SK-N-SH (cell line): ENCODE measurements around the gene MARCHF11. TPM values are rescaled to one million over a fixed set of nuclear protein-coding genes. Genes with fewer than 3 reads are reported as not detected.

Source experiments
- CTCF ChIA-PET: fragments of 300-600, 350-600 bp; formaldehyde crosslinking; extraction: SDS; loops from one replicate; lab custom pipeline; 2021; lab: Yijun Ruan, JAX
- POLR2A ChIA-PET: fragments of 350-600 bp; sonication (Branson Sonifier 250); formaldehyde crosslinking; extraction: SDS; loops from one replicate; lab custom pipeline; 2020; ENCODE audit warnings: antibody characterized with exemption, inconsistent platforms; lab: Yijun Ruan, JAX
- DNase-seq: peaks from one replicate; pipeline ENCODE4 v3.0.0; 2012
- H2AFZ ChIP-seq: fragments of 200-600 bp; sonication (generic); 2 replicates; pipeline ENCODE4 v1.8.1; 2016; ENCODE audit warnings: antibody characterized with exemption, mild to moderate bottlenecking, low read depth
- H3F3A ChIP-seq: fragments of 200-600 bp; sonication (generic); replicated peaks from 2 replicates; pipeline ENCODE3; 2016; ENCODE audit warnings: antibody characterized with exemption, mild to moderate bottlenecking; ENCODE audit not compliant: insufficient read depth
- H3K27ac ChIP-seq, 2 experiments: fragments of 200-500 bp in 1 of 2; fragments of 200-600 bp in 1 of 2; sonication (Bioruptor generic) in 1 of 2; sonication (generic), shearing (Covaris generic) in 1 of 2; 2 replicates each; pipeline versions ENCODE4 v1.5.1 to v1.6.1; 2014 to 2016; ENCODE audit warnings: low read depth in 2 of 2, inconsistent platforms in 1 of 2, low read length in 1 of 2, mild to moderate bottlenecking in 1 of 2, mixed read lengths in 1 of 2
- H3K27me3 ChIP-seq: fragments of 200-600 bp; sonication (generic), shearing (Covaris generic); 2 replicates; pipeline ENCODE4 v1.6.1; 2016; ENCODE audit warnings: mixed run types; ENCODE audit not compliant: insufficient read depth
- H3K36me3 ChIP-seq, 2 experiments: fragments of 200-500 bp in 1 of 2; fragments of 200-600 bp in 1 of 2; sonication (Bioruptor generic) in 1 of 2; sonication (generic) in 1 of 2; replicated peaks in 1 of 2; 2 replicates each; pipeline versions ENCODE3 to v1.5.1; 2014 to 2016; ENCODE audit warnings: low read length in 1 of 2, mild to moderate bottlenecking in 1 of 2; ENCODE audit not compliant: insufficient read depth in 2 of 2, control insufficient read depth in 1 of 2
- H3K4me1 ChIP-seq, 2 experiments: fragments of 200-500 bp in 1 of 2; fragments of 200-600 bp in 1 of 2; sonication (Bioruptor generic) in 1 of 2; sonication (generic), shearing (Covaris generic) in 1 of 2; 2 replicates each; pipeline versions ENCODE4 v1.5.1 to v1.6.1; 2014 to 2016; ENCODE audit warnings: low read depth in 1 of 2, low read length in 1 of 2, mixed run types in 1 of 2; ENCODE audit not compliant: insufficient read depth in 2 of 2, control insufficient read depth in 1 of 2
- H3K4me2 ChIP-seq: fragments of 200-600 bp; sonication (generic), shearing (Covaris generic); 2 replicates; pipeline ENCODE4 v1.6.1; 2017; ENCODE audit warnings: mixed run types
- H3K4me3 ChIP-seq, 2 experiments: fragments of 200-500 bp in 1 of 2; fragments of 200-600 bp in 1 of 2; sonication (Bioruptor generic) in 1 of 2; sonication (generic), shearing (Covaris generic) in 1 of 2; 2 replicates each; pipeline versions ENCODE4 v1.5.1 to v1.8.1; 2014 to 2016; ENCODE audit warnings: low read depth in 2 of 2, inconsistent platforms in 1 of 2, low read length in 1 of 2, mild to moderate bottlenecking in 1 of 2, mixed read lengths in 1 of 2, moderate library complexity in 1 of 2
- H3K79me2 ChIP-seq: fragments of 200-600 bp; sonication (generic); 2 replicates; pipeline ENCODE4 v1.8.1; 2017; ENCODE audit warnings: mild to moderate bottlenecking; ENCODE audit not compliant: insufficient read depth
- H3K9ac ChIP-seq: fragments of 200-600 bp; sonication (generic); 2 replicates; pipeline ENCODE4 v1.6.1; 2017; ENCODE audit warnings: mixed run types
- H3K9me2 ChIP-seq: fragments of 200-600 bp; sonication (generic); 2 replicates; pipeline ENCODE4 v1.6.1; 2017; ENCODE audit warnings: mixed run types
- H3K9me3 ChIP-seq: fragments of 200-600 bp; sonication (generic); 2 replicates; pipeline ENCODE4 v1.6.1; 2017; ENCODE audit warnings: mixed run types, mild to moderate bottlenecking, moderate library complexity
- H4K20me1 ChIP-seq: fragments of 200-600 bp; sonication (generic); 2 replicates; pipeline ENCODE4 v1.6.1; 2017; ENCODE audit warnings: mild to moderate bottlenecking, mixed run types; ENCODE audit not compliant: insufficient read depth
- CHD2 ChIP-seq: fragments of 150-350 bp; IDR thresholded peaks from 2 replicates; pipeline ENCODE4 v1.6.1; 2018; ENCODE audit warnings: low read length; ENCODE audit not compliant: partially characterized antibody
- CTCF ChIP-seq: fragments of 200-600 bp; sonication (generic); IDR thresholded peaks from 2 replicates; pipeline ENCODE4 v1.6.1; 2017; ENCODE audit warnings: antibody characterized with exemption, mild to moderate bottlenecking, moderate library complexity
- EP300 ChIP-seq, 2 experiments: IDR thresholded peaks; 2 replicates each; pipeline versions ENCODE4 v1.4.0 to v1.6.1; 2012; ENCODE audit warnings: borderline replicate concordance in 1 of 2, low read depth in 1 of 2, low read length in 1 of 2
- FOXJ3 ChIP-seq: sonication (generic); formaldehyde crosslinking; IDR thresholded peaks from 2 replicates; pipeline ENCODE4 v1.5.1; 2020; ENCODE audit warnings: mild to moderate bottlenecking, missing genetic modification reagents
- FOXM1 ChIP-seq: IDR thresholded peaks from 2 replicates; pipeline ENCODE4 v1.4.0; 2012; ENCODE audit warnings: low read depth, mild to moderate bottlenecking
- GABPA ChIP-seq: IDR thresholded peaks from 2 replicates; pipeline ENCODE4 v1.4.0; 2012; ENCODE audit warnings: low read depth, mild to moderate bottlenecking
- IRF3 ChIP-seq: fragments of 150-350 bp; IDR thresholded peaks from 2 replicates; pipeline ENCODE4 v1.6.1; 2016; ENCODE audit warnings: mild to moderate bottlenecking, low read depth, low read length
- JUND ChIP-seq: IDR thresholded peaks from 2 replicates; pipeline ENCODE4 v1.4.0; 2012
- MAX ChIP-seq: IDR thresholded peaks from 2 replicates; pipeline ENCODE4 v1.4.0; 2012; ENCODE audit warnings: low read depth
- MXI1 ChIP-seq: IDR thresholded peaks from 2 replicates; pipeline ENCODE4 v1.6.1; 2012; ENCODE audit warnings: mild to moderate bottlenecking, low read depth, low read length, improper control_type of control experiment
- NFIC ChIP-seq: IDR thresholded peaks from 2 replicates; pipeline ENCODE4 v1.4.0; 2012; ENCODE audit warnings: borderline replicate concordance
- NRF1 ChIP-seq: IDR thresholded peaks from 2 replicates; pipeline ENCODE4 v1.6.1; 2012; ENCODE audit warnings: low read depth, mild to moderate bottlenecking, low read length
- RAD21 ChIP-seq: IDR thresholded peaks from 2 replicates; pipeline ENCODE4 v1.6.1; 2012; ENCODE audit warnings: mild to moderate bottlenecking, low read length
- RFX5 ChIP-seq: IDR thresholded peaks from 2 replicates; pipeline ENCODE4 v1.6.1; 2012; ENCODE audit warnings: mild to moderate bottlenecking, improper control_type of control experiment, low read length
- RXRA ChIP-seq: IDR thresholded peaks from 2 replicates; pipeline ENCODE4 v1.4.0; 2012; ENCODE audit warnings: low read depth, mild to moderate bottlenecking, borderline replicate concordance
- SMC3 ChIP-seq: IDR thresholded peaks from 2 replicates; pipeline ENCODE4 v1.6.1; 2012; ENCODE audit warnings: low read depth, low read length, improper control_type of control experiment
- TCF12 ChIP-seq: IDR thresholded peaks from 2 replicates; pipeline ENCODE4 v1.4.0; 2012
- TEAD4 ChIP-seq: IDR thresholded peaks from 2 replicates; pipeline ENCODE4 v1.4.0; 2012; ENCODE audit warnings: mild to moderate bottlenecking, borderline replicate concordance; ENCODE audit not compliant: insufficient read depth
- USF1 ChIP-seq: IDR thresholded peaks from 2 replicates; pipeline ENCODE4 v1.4.0; 2012; ENCODE audit warnings: low read depth, borderline replicate concordance
- USF2 ChIP-seq: fragments of 150-350 bp; IDR thresholded peaks from 2 replicates; pipeline ENCODE4 v1.6.1; 2017; ENCODE audit warnings: antibody characterized with exemption, low read length, low read depth, borderline replicate concordance
- WGBS: methylation state at CpG from one replicate; pipeline ENCODE4 v1.1.6; 2017; ENCODE audit warnings: low lambda C conversion rate; 5-methylcytosine and 5-hydroxymethylcytosine counted together
- polyA plus RNA-seq, 3 experiments: library from polyadenylated mRNA; depleted of rRNA; stranded (reverse); fragments of >200 nt; gene quantifications; 2 replicates each; pipeline ENCODE4 v1.2.3, GENCODE V29; 2012

Gene MARCHF11
- polyA plus RNA-seq, 1 of the 3 experiments (the other 2 are of a cell fraction) = 1.7 TPM

GRCh38 chr5:16147179-16147900 lies 32.3 kb downstream of the MARCHF11 start:
- Histone ChIP-seq H2AFZ (no peak overlapping the region), H3K9me3 (no peaks in the 10 kb centered on the region), H3K4me3 (no peak overlapping the region), H3F3A (no peaks in the 10 kb centered on the region), H3K9ac (no peak overlapping the region), H3K36me3 (peaks cover 0 to 2% of the 10 kb centered on the region in 2 experiments), H4K20me1 (no peaks in the 10 kb centered on the region), H3K9me2 (no peaks in the 10 kb centered on the region), H3K27me3 (no peaks in the 10 kb centered on the region)
- WGBS = 29% methylated on average over 7 of the region's 7 CpGs
- CTCF ChIA-PET = interaction anchor here (1.0 to 1.4 kb wide), 2 partner anchors 13 to 309 kb away, joined by 4 to 6 read pairs; no protein-coding TSS in a partner anchor
- TF ChIP-seq JUND (no peak), RXRA (no peak), CTCF (no peak), EP300 (IDR thresholded peaks at IDR 0.05; ENCODE audit: borderline replicate concordance in 1 of 2, low read depth in 1 of 2, low read length in 1 of 2) (no peak), NFIC (no peak), NRF1 (no peak)
- TF ChIP-seq, all 33 proteins: peak for 0
- POLR2A ChIA-PET = no interaction called here
- H3K4me1 ChIP-seq = peaks cover 0 to 24% of the 10 kb centered on the region in 2 experiments; a peak in 2 of 4 replicates
- H3K4me2 ChIP-seq = no peak overlapping the region
- H3K27ac ChIP-seq = no peak overlapping the region; a peak in 2 of 4 replicates
- H3K79me2 ChIP-seq = no peaks in the 10 kb centered on the region
- DNase-seq = no peak

- no peaks in the 10 kb centered on the region for H3K9me2 ChIP-seq
- H3K9me3 ChIP-seq = no peaks in the 10 kb centered on the region
- H3K27me3 ChIP-seq = no peaks in the 10 kb centered on the region
- no peaks in the 10 kb centered on the region for H3F3A ChIP-seq
- H3K27ac ChIP-seq = peak overlapping the region in 1 of 2 experiments; percentile 69; a peak in 2 of 4 replicates
- no peak overlapping the region for H3K4me2 ChIP-seq
- H3K9ac ChIP-seq = no peak overlapping the region
- 28% methylated on average over 4 of the region's 4 CpGs for WGBS
- DNase-seq = no peak
- H3K36me3 ChIP-seq = peaks cover 0 to 2% of the 10 kb centered on the region in 2 experiments
- H3K4me3 ChIP-seq = no peak overlapping the region
- no peaks in the 10 kb centered on the region for H3K79me2 ChIP-seq
- H4K20me1 ChIP-seq = no peaks in the 10 kb centered on the region
- CTCF ChIA-PET = interaction anchor here (1.0 to 1.3 kb wide), 3 partner anchors 16 to 313 kb away, joined by 3 to 4 read pairs (median 4); no protein-coding TSS in a partner anchor
- peaks cover 0 to 19% of the 10 kb centered on the region in 2 experiments; a peak in 2 of 4 replicates for H3K4me1 ChIP-seq
- no peak overlapping the region for H2AFZ ChIP-seq
- POLR2A ChIA-PET = no interaction called here
- TF ChIP-seq TEAD4 = no peak
- no peak for TF ChIP-seq IRF3
- TF ChIP-seq FOXJ3 (CRISPR knock-in tag) = no peak
- no peak for TF ChIP-seq GABPA
- TF ChIP-seq MXI1 = no peak
- no peak for TF ChIP-seq FOXM1
- TF ChIP-seq CTCF = no peak
- TF ChIP-seq RAD21 = no peak
- TF ChIP-seq RXRA = no peak
- no peak for TF ChIP-seq CHD2
- no peak for TF ChIP-seq SMC3
- TF ChIP-seq USF2 = no peak
- TF ChIP-seq NFIC = no peak
- TF ChIP-seq USF1 = no peak
- TF ChIP-seq MAX = no peak
- no peak for TF ChIP-seq TCF12
- no peak for TF ChIP-seq EP300 (IDR thresholded peaks at IDR 0.05; ENCODE audit: borderline replicate concordance in 1 of 2, low read depth in 1 of 2, low read length in 1 of 2)
- TF ChIP-seq RFX5 = no peak
Observed at GRCh38 chr5:16144416-16144815, 35.2 kb downstream of the MARCHF11 start.
